Spleen (tissue), 11 donors: Measurements from ENCODE around the gene PTH1R. TPM values are rescaled to one million over a fixed set of nuclear protein-coding genes. Genes with fewer than 3 reads are reported as not detected.

Source experiments
- DNase-seq: peaks from one replicate; pipeline ENCODE4 v3.0.0-alpha.2; 2020
- H3K27ac ChIP-seq, 8 donors: fragments of 200-600 bp; sonication (generic) in 7 of 8; 1 replicate in 4 of 8; 2 replicates in 4 of 8; pipeline versions ENCODE4 v1.5.0 to v1.8.0; 2016 to 2021; ENCODE audit warnings: inconsistent platforms in 4 of 8, mild to moderate bottlenecking in 4 of 8, moderate library complexity in 1 of 8
- H3K27me3 ChIP-seq, 7 donors: fragments of 200-600 bp; sonication (generic) in 6 of 7; replicated peaks in 1 of 7; 1 replicate in 4 of 7; 2 replicates in 3 of 7; pipeline versions ENCODE4 v1.5.0 to v1.8.0; 2016 to 2021; ENCODE audit warnings: inconsistent platforms in 3 of 7, mild to moderate bottlenecking in 1 of 7
- H3K36me3 ChIP-seq, 6 donors: fragments of 200-600 bp; sonication (generic) in 5 of 6; 1 replicate in 4 of 6; 2 replicates in 2 of 6; pipeline versions ENCODE4 v1.5.0 to v1.8.0; 2016 to 2021; ENCODE audit warnings: inconsistent platforms in 2 of 6
- H3K4me1 ChIP-seq, 6 donors: fragments of 200-600 bp; sonication (generic) in 5 of 6; 1 replicate in 3 of 6; 2 replicates in 3 of 6; pipeline versions ENCODE4 v1.5.0 to v1.8.0; 2016 to 2021; ENCODE audit warnings: inconsistent platforms in 3 of 6
- H3K4me3 ChIP-seq, 8 donors: fragments of 200-600 bp; sonication (generic) in 7 of 8; 1 replicate in 4 of 8; 2 replicates in 4 of 8; pipeline versions ENCODE4 v1.5.0 to v1.8.0; 2016 to 2021; ENCODE audit warnings: inconsistent platforms in 4 of 8, mild to moderate bottlenecking in 4 of 8, moderate library complexity in 2 of 8
- H3K9me3 ChIP-seq, 8 donors: fragments of 200-600 bp; sonication (generic) in 7 of 8; 1 replicate in 4 of 8; 2 replicates in 4 of 8; pipeline versions ENCODE4 v1.5.0 to v1.8.0; 2016 to 2021; ENCODE audit warnings: inconsistent platforms in 4 of 8
- CTCF ChIP-seq, 11 experiments: fragments of 200-600 bp in 7 of 11; fragments of 450-650 bp in 4 of 11; sonication (generic) in 4 of 11; IDR thresholded peaks in 8 of 11; conservative IDR thresholded peaks in 3 of 11; 1 replicate in 7 of 11; 2 replicates in 4 of 11; pipeline versions ENCODE4 v1.4.0 to v1.8.0; 2016 to 2021; ENCODE audit warnings: antibody characterized with exemption in 11 of 11, inconsistent platforms in 4 of 11, mild to moderate bottlenecking in 1 of 11
- POLR2A ChIP-seq, 3 donors: fragments of 450-650 bp; IDR thresholded peaks; one replicate each; pipeline ENCODE4 v1.5.1; 2017; ENCODE audit warnings: antibody characterized with exemption in 3 of 3, mild to moderate bottlenecking in 1 of 3
- POLR2AphosphoS5 ChIP-seq, 3 donors: sonication (generic); formaldehyde crosslinking; IDR thresholded peaks; one replicate each; pipeline ENCODE4 v1.5.1; 2017; ENCODE audit warnings: antibody characterized with exemption in 3 of 3
- WGBS, 5 donors: extraction: QIAGEN DNeasy Blood & Tissue Kit in 3 of 5; methylation state at CpG; one replicate each; pipeline versions ENCODE4 v1.1.5 to v1.1.7; 2013 to 2018; 5-methylcytosine and 5-hydroxymethylcytosine counted together
- intact Hi-C: fragments of 100-400 bp; cut with DNase I; formaldehyde crosslinking; loops from one replicate; pipeline ENCODE4 v1.15.0; 2023; ENCODE audit warnings: low total_unique reads
- polyA plus RNA-seq, 3 donors: library from polyadenylated mRNA; stranded (reverse); fragments of 200-250 nt; gene quantifications; one replicate each; pipeline ENCODE4 v1.2.1, GENCODE V29; 2013
- total RNA-seq, 7 donors: library from RNA; depleted of rRNA in 3 of 7; stranded (reverse); fragments of >200 nt in 3 of 7; fragmentation: NEBNext Ultra II Directional in 4 of 7; extraction: Animal tissue kit (Norgen Biotek cat#: 25700) in 4 of 7; gene quantifications; one replicate each; pipeline versions ENCODE4 v1.1.0 to v1.2.1, GENCODE V29; 2016 to 2021
- donor health status: healthy with polysubstance abuse.
- donor health status: DM: no; HTN: no; CAD: no; lungs with moderate emphysema.
- donor health status: DM: no; HTN: no; CAD: no.
- donor health status: Bipolar disorder and iron deficiency.
- donor health status: healthy.
- donor health status: DM: no; HTN: no; CAD: no.
- donor health status: DM: yes; HTN: yes; CAD: no.

Gene PTH1R
- total and polyA plus RNA-seq, 10 donors = 5.1 to 190 (median 34.1) TPM

GRCh38 chr3:46922871-46923558 lies 45.5 kb downstream of the PTH1R start:
- no peaks in the 10 kb centered on the region for H3K9me3 ChIP-seq
- peak overlapping the region in 2 of 8 donors; percentile 88 to 89 for H3K27ac ChIP-seq
- no peak for TF ChIP-seq POLR2AphosphoS5 (IDR thresholded peaks at IDR 0.05)
- no peak for TF ChIP-seq CTCF (IDR thresholded peaks at IDR 0.05 in 8 of 11, conservative IDR thresholded peaks at IDR 0.05 in 3 of 11)
- TF ChIP-seq POLR2A (IDR thresholded peaks at IDR 0.05) = no peak
- peaks cover 2 to 88% (median 75%) of the 10 kb centered on the region in 6 donors for H3K36me3 ChIP-seq
- WGBS, 5 donors = 89 to 93% (median 91%) methylated on average over 14 to 16 of the region's 16 CpGs
- no peak overlapping the region for H3K4me3 ChIP-seq
- peaks cover 28 to 52% (median 48%) of the 10 kb centered on the region in 6 donors for H3K4me1 ChIP-seq
- DNase-seq = peak; percentile 74
- no peaks in the 10 kb centered on the region for H3K27me3 ChIP-seq
- intact Hi-C loops = loop anchor here (2.0 kb wide), 1 partner anchor 76 kb away; no protein-coding TSS in a partner anchor

- peak overlapping the region in 4 of 8 donors; percentile 29 to 89 (median 88) for H3K27ac ChIP-seq
- peaks cover 2 to 80% (median 68%) of the 10 kb centered on the region in 6 donors for H3K36me3 ChIP-seq
- intact Hi-C loops = loop anchor here (2.0 kb wide), 1 partner anchor 75 kb away; no protein-coding TSS in a partner anchor
- 55 to 59% (median 55%) methylated on average over 7 to 11 of the region's 11 CpGs for WGBS, 5 donors
- H3K4me3 ChIP-seq = no peak overlapping the region
- H3K4me1 ChIP-seq = peaks cover 35 to 60% (median 55%) of the 10 kb centered on the region in 6 donors
- peaks cover 0 to 4% (median 0%) of the 10 kb centered on the region in 8 donors for H3K9me3 ChIP-seq
- peak; percentile 85 for DNase-seq
- H3K27me3 ChIP-seq = no peaks in the 10 kb centered on the region
- TF ChIP-seq POLR2AphosphoS5 (IDR thresholded peaks at IDR 0.05) = peak in 2 of 3 donors; percentile 35 to 60
- no peak for TF ChIP-seq POLR2A (IDR thresholded peaks at IDR 0.05)
- TF ChIP-seq CTCF (IDR thresholded peaks at IDR 0.05 in 8 of 11, conservative IDR thresholded peaks at IDR 0.05 in 3 of 11) = peak; percentile 39 to 85 (median 71)
Measured at GRCh38 chr3:46923559-46924350, 46.2 kb downstream of the PTH1R start.

GRCh38 chr3:46924921-46925584 lies 47.5 kb downstream of the PTH1R start:
- 88 to 91% (median 89%) methylated on average over 7 to 10 of the region's 10 CpGs for WGBS, 5 donors
- Histone ChIP-seq H3K4me3 (no peak overlapping the region), H3K27ac (peak overlapping the region in 5 of 8 donors; percentile 82 to 89 (median 87)), H3K9me3 (peaks cover 0 to 9% (median 0%) of the 10 kb centered on the region in 8 donors), H3K27me3 (no peaks in the 10 kb centered on the region), H3K36me3 (peaks cover 2 to 67% (median 56%) of the 10 kb centered on the region in 6 donors), H3K4me1 (peaks cover 44 to 73% (median 68%) of the 10 kb centered on the region in 6 donors)
- intact Hi-C loops = no loop called here
- DNase-seq = peak; percentile 69
- TF ChIP-seq POLR2A (IDR thresholded peaks at IDR 0.05) (no peak), POLR2AphosphoS5 (IDR thresholded peaks at IDR 0.05) (peak in 1 of 3 donors; percentile 45)

- Histone ChIP-seq H3K27ac (peak overlapping the region in 7 of 8 donors; percentile 74 to 89 (median 86)), H3K9me3 (peaks cover 0 to 9% (median 0%) of the 10 kb centered on the region in 8 donors), H3K4me3 (no peak overlapping the region), H3K4me1 (peaks cover 49 to 78% (median 73%) of the 10 kb centered on the region in 6 donors), H3K36me3 (peaks cover 2 to 62% (median 51%) of the 10 kb centered on the region in 6 donors), H3K27me3 (no peaks in the 10 kb centered on the region)
- intact Hi-C loops = no loop called here
- WGBS, 5 donors = 60 to 79% (median 66%) methylated on average over 3 to 5 of the region's 5 CpGs
- DNase-seq = peak; percentile 68
- TF ChIP-seq CTCF (IDR thresholded peaks at IDR 0.05 in 8 of 11, conservative IDR thresholded peaks at IDR 0.05 in 3 of 11) (no peak), POLR2AphosphoS5 (IDR thresholded peaks at IDR 0.05) (no peak), POLR2A (IDR thresholded peaks at IDR 0.05) (no peak)
Measured at GRCh38 chr3:46925585-46925934, 48.0 kb downstream of the PTH1R start.
